ENCODE results near the gene SUPT20HL2.

DNA sequence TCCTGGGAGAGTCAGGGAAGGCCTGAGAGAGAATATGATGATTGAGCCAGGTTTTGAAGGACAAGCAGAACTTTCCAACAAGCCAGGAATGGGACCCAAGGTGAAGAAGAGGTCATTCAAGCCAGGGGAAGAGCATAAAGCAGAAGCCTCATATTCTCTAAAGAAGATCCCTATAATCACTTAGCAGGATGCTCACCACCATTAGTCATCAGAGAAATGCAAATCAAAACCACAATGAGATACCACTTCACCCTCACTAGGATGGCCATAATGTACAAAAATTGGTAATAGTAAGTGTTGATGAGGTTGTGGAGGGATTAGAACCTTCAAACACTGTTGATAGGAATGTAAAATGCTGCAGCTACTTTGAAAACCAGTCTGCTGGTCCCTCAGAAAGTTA, 26.0 kb upstream of the SUPT20HL2 start:
- TF ChIP-seq, protein P1, sequence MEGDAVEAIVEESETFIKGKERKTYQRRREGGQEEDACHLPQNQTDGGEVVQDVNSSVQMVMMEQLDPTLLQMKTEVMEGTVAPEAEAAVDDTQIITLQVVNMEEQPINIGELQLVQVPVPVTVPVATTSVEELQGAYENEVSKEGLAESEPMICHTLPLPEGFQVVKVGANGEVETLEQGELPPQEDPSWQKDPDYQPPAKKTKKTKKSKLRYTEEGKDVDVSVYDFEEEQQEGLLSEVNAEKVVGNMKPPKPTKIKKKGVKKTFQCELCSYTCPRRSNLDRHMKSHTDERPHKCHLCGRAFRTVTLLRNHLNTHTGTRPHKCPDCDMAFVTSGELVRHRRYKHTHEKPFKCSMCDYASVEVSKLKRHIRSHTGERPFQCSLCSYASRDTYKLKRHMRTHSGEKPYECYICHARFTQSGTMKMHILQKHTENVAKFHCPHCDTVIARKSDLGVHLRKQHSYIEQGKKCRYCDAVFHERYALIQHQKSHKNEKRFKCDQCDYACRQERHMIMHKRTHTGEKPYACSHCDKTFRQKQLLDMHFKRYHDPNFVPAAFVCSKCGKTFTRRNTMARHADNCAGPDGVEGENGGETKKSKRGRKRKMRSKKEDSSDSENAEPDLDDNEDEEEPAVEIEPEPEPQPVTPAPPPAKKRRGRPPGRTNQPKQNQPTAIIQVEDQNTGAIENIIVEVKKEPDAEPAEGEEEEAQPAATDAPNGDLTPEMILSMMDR (IDR thresholded peaks at IDR 0.05), result no peak
- no peak for TF ChIP-seq POLR2A (IDR thresholded peaks at IDR 0.05)

Measured in sigmoid colon (tissue), 3 donors.